ENCODE data around the gene TP53BP2.
A peak's percentile ranks its signal among the peaks of the same experiment; 100 is the strongest.
"Not testable (repeated sequence)": the region's sequence is repeated elsewhere in the genome, so short reads cannot be mapped to it uniquely, and the experiment has no call there.

Gene TP53BP2

GRCh38 chr1:223853748-223854147 is 8.0 kb upstream of the TP53BP2 start:
- DNase-seq = no peak

- no peak for DNase-seq
Measured at GRCh38 chr1:223853275-223853674, 7.5 kb upstream of the TP53BP2 start.

GRCh38 chr1:223852337-223852736 is 6.6 kb upstream of the TP53BP2 start:
- DNase-seq = no peak

- DNase-seq = no peak
Measured at GRCh38 chr1:223849352-223850254, 3.9 kb upstream of the TP53BP2 start.

- no peak for DNase-seq
Measured at GRCh38 chr1:223848536-223848935, 2.8 kb upstream of the TP53BP2 start.

- DNase-seq = no peak
Measured at GRCh38 chr1:223847781-223848345, 2.1 kb upstream of the TP53BP2 start.

GRCh38 chr1:223845037-223845809 is 524 bp downstream of the TP53BP2 start:
- DNase-seq = peak; percentile 49

GRCh38 chr1:223844787-223845036 is 1.0 kb downstream of the TP53BP2 start:
- DNase-seq = peak; percentile 36

- DNase-seq = no peak
Measured at GRCh38 chr1:223843934-223844786, 1.6 kb downstream of the TP53BP2 start.

- DNase-seq = no peak
Measured at GRCh38 chr1:223842784-223843183, 3.0 kb downstream of the TP53BP2 start.

- DNase-seq = not testable (repeated sequence)
Measured at GRCh38 chr1:223841977-223842623, 3.6 kb downstream of the TP53BP2 start.

GRCh38 chr1:223840254-223840653 is 5.5 kb downstream of the TP53BP2 start:
- no peak for DNase-seq

- no peak for DNase-seq
Measured at GRCh38 chr1:223838125-223838854, 7.5 kb downstream of the TP53BP2 start.

GRCh38 chr1:223837687-223838086 is 8.1 kb downstream of the TP53BP2 start:
- DNase-seq = no peak

- no peak for DNase-seq
Measured at GRCh38 chr1:223837206-223837605, 8.5 kb downstream of the TP53BP2 start.

GRCh38 chr1:223836586-223836985 is 9.2 kb downstream of the TP53BP2 start:
- no peak for DNase-seq

GRCh38 chr1:223835754-223836153 is 10.0 kb downstream of the TP53BP2 start:
- DNase-seq = no peak

- DNase-seq = no peak
Measured at GRCh38 chr1:223834660-223835263, 11.0 kb downstream of the TP53BP2 start.

GRCh38 chr1:223833948-223834347 is 11.8 kb downstream of the TP53BP2 start:
- DNase-seq = no peak

GRCh38 chr1:223832637-223832943 is 13.2 kb downstream of the TP53BP2 start:
- no peak for DNase-seq
